ENCODE results near the gene RPL27A. TPM values are rescaled to one million over a fixed set of nuclear protein-coding genes. Genes with fewer than 3 reads are reported as not detected.
A peak's percentile ranks its signal among the peaks of the same experiment; 100 is the strongest.

RPL27A gene
- total and polyA plus RNA-seq, 2 donors from 2014 or later: 664 to 2,260 TPM

GRCh38 chr11:8689726-8690255, 7.2 kb downstream of the RPL27A start:
- peak overlapping the region in 1 of 3 donors; percentile 80 for H3K4me3 ChIP-seq (ENCODE audit: low read length in 3 of 3)
- H3K36me3 ChIP-seq (ENCODE audit: control insufficient read depth in 2 of 3, insufficient read depth in 3 of 3, low read length in 3 of 3): peaks cover 9 to 33% (median 15%) of the 10 kb centered on the region in 3 donors
- FAIRE-seq: no peak
- H3K9ac ChIP-seq (ENCODE audit: low read length in 3 of 3): no peak overlapping the region
- intact Hi-C loops (cut with DNase I): no loop called here
- DNase-seq: no peak
- no peaks in the 10 kb centered on the region for H3K9me3 ChIP-seq (ENCODE audit: control insufficient read depth in 2 of 3, insufficient read depth in 1 of 3, low read length in 3 of 3)
- peaks cover 0 to 10% (median 0%) of the 10 kb centered on the region in 3 donors for H3K4me1 ChIP-seq (ENCODE audit: control insufficient read depth in 2 of 3, insufficient read depth in 2 of 3, low read depth in 1 of 3, low read length in 3 of 3)
- H3K27me3 ChIP-seq (ENCODE audit: control insufficient read depth, insufficient read depth, low read length): no peaks in the 10 kb centered on the region
- no peak for TF ChIP-seq CTCF (IDR thresholded peaks at IDR 0.05; ENCODE audit: borderline replicate concordance, extremely low read depth, insufficient read depth)
- H3K27ac ChIP-seq (ENCODE audit: low read depth in 2 of 2, low read length in 2 of 2): no peak overlapping the region

GRCh38 chr11:8690374-8691342, 8.1 kb downstream of the RPL27A start:
- H3K4me3 ChIP-seq (ENCODE audit: low read length in 3 of 3): no peak overlapping the region
- no peak overlapping the region for H3K9ac ChIP-seq (ENCODE audit: low read length in 3 of 3)
- H3K27ac ChIP-seq (ENCODE audit: low read depth in 2 of 2, low read length in 2 of 2): no peak overlapping the region
- H3K4me1 ChIP-seq (ENCODE audit: control insufficient read depth in 2 of 3, insufficient read depth in 2 of 3, low read depth in 1 of 3, low read length in 3 of 3): peaks cover 0 to 6% (median 0%) of the 10 kb centered on the region in 3 donors
- DNase-seq (peak in 1 of 5 donors; percentile 10), FAIRE-seq (no peak)
- peaks cover 4 to 30% (median 12%) of the 10 kb centered on the region in 3 donors for H3K36me3 ChIP-seq (ENCODE audit: control insufficient read depth in 2 of 3, insufficient read depth in 3 of 3, low read length in 3 of 3)
- intact Hi-C loops (cut with DNase I): no loop called here
- no peaks in the 10 kb centered on the region for H3K9me3 ChIP-seq (ENCODE audit: control insufficient read depth in 2 of 3, insufficient read depth in 1 of 3, low read length in 3 of 3)
- H3K27me3 ChIP-seq (ENCODE audit: control insufficient read depth, insufficient read depth, low read length): no peaks in the 10 kb centered on the region
- no peak for TF ChIP-seq CTCF (IDR thresholded peaks at IDR 0.05; ENCODE audit: borderline replicate concordance, extremely low read depth, insufficient read depth)

- Histone ChIP-seq H3K9ac (ENCODE audit: low read length in 3 of 3) (no peak overlapping the region), H3K36me3 (ENCODE audit: control insufficient read depth in 2 of 3, insufficient read depth in 3 of 3, low read length in 3 of 3) (peaks cover 4 to 31% (median 15%) of the 10 kb centered on the region in 3 donors), H3K27me3 (ENCODE audit: control insufficient read depth, insufficient read depth, low read length) (no peaks in the 10 kb centered on the region), H3K4me1 (ENCODE audit: control insufficient read depth in 2 of 3, insufficient read depth in 2 of 3, low read depth in 1 of 3, low read length in 3 of 3) (peaks cover 0 to 6% (median 0%) of the 10 kb centered on the region in 3 donors), H3K9me3 (ENCODE audit: control insufficient read depth in 2 of 3, insufficient read depth in 1 of 3, low read length in 3 of 3) (no peaks in the 10 kb centered on the region), H3K4me3 (ENCODE audit: low read length in 3 of 3) (no peak overlapping the region), H3K27ac (ENCODE audit: low read depth in 2 of 2, low read length in 2 of 2) (no peak overlapping the region)
- peak in 1 of 5 donors; percentile 16 for DNase-seq
- intact Hi-C loops (cut with DNase I): no loop called here
- FAIRE-seq: no peak
- TF ChIP-seq CTCF (IDR thresholded peaks at IDR 0.05; ENCODE audit: borderline replicate concordance, extremely low read depth, insufficient read depth): no peak
These were observed 9.0 kb downstream of the RPL27A start for GRCh38 chr11:8691601-8692000.
